ENCODE measurements around the gene UBAC1. TPM values are rescaled to one million over a fixed set of nuclear protein-coding genes. Genes with fewer than 3 reads are reported as not detected.
"Not testable (repeated sequence)": the region's sequence is repeated elsewhere in the genome, so short reads cannot be mapped to it uniquely, and the experiment has no call there.

Gene UBAC1
- polyA plus RNA-seq, 1 of the 3 experiments (the other 2 are of a cell fraction): 67.7 TPM

DNA sequence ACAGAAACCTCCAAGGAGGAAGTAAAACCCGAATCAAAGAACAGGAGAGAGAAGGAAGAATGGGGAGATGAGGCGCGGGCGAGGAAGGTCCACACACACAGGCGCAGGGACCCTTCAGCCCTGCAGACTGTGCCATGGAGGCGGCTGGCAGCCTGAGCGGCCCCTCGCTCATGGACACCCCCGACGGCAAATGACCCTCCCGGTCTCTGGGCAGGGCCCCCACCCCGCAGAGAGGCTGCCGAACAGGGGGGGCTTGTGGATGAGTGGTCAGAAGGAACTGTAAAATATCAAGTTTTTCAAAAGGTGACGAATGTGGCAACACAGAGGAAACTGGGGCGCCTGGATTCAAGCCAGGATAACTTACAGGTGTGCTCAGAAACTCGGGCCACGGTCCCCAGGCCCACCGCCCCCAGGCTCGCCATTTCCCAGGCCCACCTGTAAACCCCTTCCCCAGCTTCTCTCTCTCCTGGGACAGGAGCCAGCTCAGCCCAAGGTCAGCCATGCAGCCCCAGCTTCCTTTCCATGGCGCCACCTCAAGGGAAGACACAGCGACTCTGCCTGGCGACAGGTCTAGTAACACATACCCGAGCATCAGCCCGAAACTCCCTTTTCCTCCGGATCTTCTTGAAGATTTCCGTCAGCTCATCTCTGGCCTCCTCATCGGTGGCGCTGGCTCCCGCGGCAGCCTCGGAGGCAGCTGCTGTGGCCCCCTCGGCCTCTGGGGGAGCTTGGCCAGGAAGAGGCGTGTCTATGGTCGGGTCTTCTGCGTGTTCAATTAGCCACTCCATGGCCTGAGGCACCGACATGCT lies 16.5 kb downstream of the UBAC1 start:
- H3K4me2 ChIP-seq: no peak overlapping the region
- H3K4me3 ChIP-seq (ENCODE audit: low read depth in 2 of 2, low read length in 1 of 2): no peak overlapping the region
- no peak for DNase-seq
- H2AFZ ChIP-seq (ENCODE audit: low read depth): no peak overlapping the region
- peaks cover 16 to 49% of the 10 kb centered on the region in 2 experiments for H3K36me3 ChIP-seq (replicated peaks in 1 of 2; ENCODE audit: control insufficient read depth in 1 of 2, insufficient read depth in 2 of 2, low read length in 1 of 2)
- H3F3A ChIP-seq (replicated peaks; ENCODE audit: insufficient read depth): no peaks in the 10 kb centered on the region
- TF ChIP-seq NRF1 (IDR thresholded peaks at IDR 0.05; ENCODE audit: low read depth, low read length) (no peak), MXI1 (IDR thresholded peaks at IDR 0.05; ENCODE audit: low read depth, low read length) (no peak), RAD21 (IDR thresholded peaks at IDR 0.05; ENCODE audit: low read length) (no peak), RCOR1 (IDR thresholded peaks at IDR 0.05; ENCODE audit: low read length) (no peak), RXRA (IDR thresholded peaks at IDR 0.05; ENCODE audit: borderline replicate concordance, low read depth) (no peak), NFIC (IDR thresholded peaks at IDR 0.05; ENCODE audit: borderline replicate concordance) (no peak), FOXJ3 (CRISPR knock-in tag; IDR thresholded peaks at IDR 0.05) (no peak)
- TF ChIP-seq, protein P1, sequence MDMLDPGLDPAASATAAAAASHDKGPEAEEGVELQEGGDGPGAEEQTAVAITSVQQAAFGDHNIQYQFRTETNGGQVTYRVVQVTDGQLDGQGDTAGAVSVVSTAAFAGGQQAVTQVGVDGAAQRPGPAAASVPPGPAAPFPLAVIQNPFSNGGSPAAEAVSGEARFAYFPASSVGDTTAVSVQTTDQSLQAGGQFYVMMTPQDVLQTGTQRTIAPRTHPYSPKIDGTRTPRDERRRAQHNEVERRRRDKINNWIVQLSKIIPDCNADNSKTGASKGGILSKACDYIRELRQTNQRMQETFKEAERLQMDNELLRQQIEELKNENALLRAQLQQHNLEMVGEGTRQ (IDR thresholded peaks at IDR 0.05; ENCODE audit: borderline replicate concordance, low read depth, low read length): no peak
- TF ChIP-seq, protein P2, sequence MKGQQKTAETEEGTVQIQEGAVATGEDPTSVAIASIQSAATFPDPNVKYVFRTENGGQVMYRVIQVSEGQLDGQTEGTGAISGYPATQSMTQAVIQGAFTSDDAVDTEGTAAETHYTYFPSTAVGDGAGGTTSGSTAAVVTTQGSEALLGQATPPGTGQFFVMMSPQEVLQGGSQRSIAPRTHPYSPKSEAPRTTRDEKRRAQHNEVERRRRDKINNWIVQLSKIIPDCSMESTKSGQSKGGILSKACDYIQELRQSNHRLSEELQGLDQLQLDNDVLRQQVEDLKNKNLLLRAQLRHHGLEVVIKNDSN (IDR thresholded peaks at IDR 0.05; ENCODE audit: borderline replicate concordance, low read depth): no peak
- TF ChIP-seq, protein P3, sequence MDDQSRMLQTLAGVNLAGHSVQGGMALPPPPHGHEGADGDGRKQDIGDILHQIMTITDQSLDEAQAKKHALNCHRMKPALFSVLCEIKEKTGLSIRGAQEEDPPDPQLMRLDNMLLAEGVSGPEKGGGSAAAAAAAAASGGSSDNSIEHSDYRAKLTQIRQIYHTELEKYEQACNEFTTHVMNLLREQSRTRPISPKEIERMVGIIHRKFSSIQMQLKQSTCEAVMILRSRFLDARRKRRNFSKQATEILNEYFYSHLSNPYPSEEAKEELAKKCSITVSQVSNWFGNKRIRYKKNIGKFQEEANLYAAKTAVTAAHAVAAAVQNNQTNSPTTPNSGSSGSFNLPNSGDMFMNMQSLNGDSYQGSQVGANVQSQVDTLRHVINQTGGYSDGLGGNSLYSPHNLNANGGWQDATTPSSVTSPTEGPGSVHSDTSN (IDR thresholded peaks at IDR 0.05): no peak
- TF ChIP-seq, protein P4, sequence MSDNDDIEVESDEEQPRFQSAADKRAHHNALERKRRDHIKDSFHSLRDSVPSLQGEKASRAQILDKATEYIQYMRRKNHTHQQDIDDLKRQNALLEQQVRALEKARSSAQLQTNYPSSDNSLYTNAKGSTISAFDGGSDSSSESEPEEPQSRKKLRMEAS (IDR thresholded peaks at IDR 0.05; ENCODE audit: low read depth): no peak
- H3K27me3 ChIP-seq (ENCODE audit: insufficient read depth): no peaks in the 10 kb centered on the region
- no peak overlapping the region for H3K9ac ChIP-seq
- H3K9me2 ChIP-seq: no peaks in the 10 kb centered on the region
- H3K27ac ChIP-seq (ENCODE audit: low read depth in 2 of 2, low read length in 1 of 2): no peak overlapping the region
- ChIA-PET POLR2A (no interaction called here), CTCF (interaction anchor here (0.7 to 1.5 kb wide), 3 partner anchors 16 to 349 kb away, joined by 3 to 4 read pairs (median 3); no protein-coding TSS in a partner anchor)
- H3K79me2 ChIP-seq (ENCODE audit: insufficient read depth): no peaks in the 10 kb centered on the region
- WGBS (ENCODE audit: low lambda C conversion rate): 95% methylated on average over 29 of the region's 36 CpGs
- no peaks in the 10 kb centered on the region for H3K4me1 ChIP-seq (ENCODE audit: control insufficient read depth in 1 of 2, insufficient read depth in 2 of 2, low read depth in 1 of 2, low read length in 1 of 2)
- no peaks in the 10 kb centered on the region for H4K20me1 ChIP-seq (ENCODE audit: insufficient read depth)
- no peaks in the 10 kb centered on the region for H3K9me3 ChIP-seq

- H3K4me1 ChIP-seq (ENCODE audit: control insufficient read depth in 1 of 2, insufficient read depth in 2 of 2, low read depth in 1 of 2, low read length in 1 of 2); H2AFZ ChIP-seq (ENCODE audit: low read depth); H3K9me3 ChIP-seq; H3K9ac ChIP-seq; H3K4me2 ChIP-seq; DNase-seq; H3K9me2 ChIP-seq; POLR2A ChIA-PET; H3K4me3 ChIP-seq (ENCODE audit: low read depth in 2 of 2, low read length in 1 of 2); H3K27ac ChIP-seq (ENCODE audit: low read depth in 2 of 2, low read length in 1 of 2); H3K27me3 ChIP-seq (ENCODE audit: insufficient read depth); H3F3A ChIP-seq (replicated peaks; ENCODE audit: insufficient read depth); H3K79me2 ChIP-seq (ENCODE audit: insufficient read depth); H4K20me1 ChIP-seq (ENCODE audit: insufficient read depth): not testable (repeated sequence)
- 96% methylated on average over 6 of the region's 6 CpGs for WGBS (ENCODE audit: low lambda C conversion rate)
- H3K36me3 ChIP-seq (replicated peaks in 1 of 2; ENCODE audit: control insufficient read depth in 1 of 2, insufficient read depth in 2 of 2, low read length in 1 of 2): peaks cover 16 to 44% of the 10 kb centered on the region in 2 experiments
- CTCF ChIA-PET: interaction anchor here (1.0 kb wide), 1 partner anchor 17 kb away, joined by 3 read pairs; no protein-coding TSS in a partner anchor
These were observed 17.6 kb downstream of the UBAC1 start for GRCh38 chr9:135943604-135944003.

All from SK-N-SH (cell line).